WERI-Rb-1 (cell line): ENCODE results near the gene TWIST2.

ENCODE experiments used
- DNase-seq: peaks from one replicate; pipeline ENCODE4 v3.0.0-alpha.2; 2020
- H3K27ac ChIP-seq: fragments of 250-450 bp; sonication (Bioruptor Pico); 2 replicates; pipeline ENCODE4 v1.5.1; 2020; ENCODE audit warnings: mild to moderate bottlenecking, moderate library complexity
- H3K27me3 ChIP-seq: fragments of 250-450 bp; sonication (Bioruptor Pico); 2 replicates; pipeline ENCODE4 v1.5.1; 2021; ENCODE audit warnings: mild to moderate bottlenecking, low read depth, moderate library complexity; ENCODE audit not compliant: insufficient read depth, severe bottlenecking
- H3K36me3 ChIP-seq: fragments of 250-450 bp; sonication (Bioruptor Pico); 2 replicates; pipeline ENCODE4 v1.5.1; 2020; ENCODE audit warnings: mild to moderate bottlenecking, moderate library complexity
- H3K4me3 ChIP-seq: 2 replicates; pipeline ENCODE4 v1.5.1; 2011; ENCODE audit warnings: low read depth, mild to moderate bottlenecking, control low read depth, low read length
- H3K9me3 ChIP-seq: fragments of 250-450 bp; sonication (Bioruptor Pico); 2 replicates; pipeline ENCODE4 v1.5.1; 2021; ENCODE audit warnings: mild to moderate bottlenecking, moderate library complexity; ENCODE audit not compliant: severe bottlenecking
- TF ChIP-seq, protein P1 (sequence below): IDR thresholded peaks from 2 replicates; pipeline ENCODE4 v1.5.1; 2011; ENCODE audit warnings: low read depth, mild to moderate bottlenecking, control low read depth, inconsistent platforms, low read length

Gene TWIST2

DNA sequence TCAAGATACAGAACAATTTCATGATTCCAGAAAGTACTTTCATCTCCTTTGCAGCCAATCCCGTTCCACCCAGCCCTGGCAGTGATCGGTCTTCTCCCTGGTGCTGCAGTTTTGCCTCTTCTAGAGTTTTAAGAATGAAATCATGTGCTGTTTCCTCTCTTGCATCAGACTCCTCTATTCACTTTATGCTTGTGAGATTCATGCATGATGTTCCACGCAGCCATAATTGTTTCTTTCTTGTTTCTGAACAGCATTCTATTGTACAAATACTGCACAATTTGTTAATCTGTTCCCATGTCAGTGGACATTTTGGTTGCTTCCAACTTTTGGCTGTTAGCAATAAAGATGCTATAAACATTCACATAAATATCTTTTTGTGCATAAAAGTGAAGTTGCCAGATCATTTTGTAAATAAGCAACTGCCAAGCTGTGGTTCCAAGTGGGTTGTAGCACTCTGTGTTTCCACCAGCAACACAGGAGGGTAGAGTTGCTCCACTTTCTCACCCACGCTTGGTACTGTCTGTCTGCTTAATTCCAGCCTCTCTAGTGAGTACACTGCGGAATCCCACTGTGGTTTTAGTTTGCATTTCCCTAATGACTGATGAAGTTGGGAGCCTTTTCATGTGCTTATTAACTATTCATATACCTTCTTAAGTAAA is 104.5 kb downstream of the TWIST2 start:
- Histone ChIP-seq H3K4me3 (no peak overlapping the region), H3K36me3 (no peaks in the 10 kb centered on the region), H3K9me3 (no peaks in the 10 kb centered on the region), H3K27me3 (peaks cover 94% of the 10 kb centered on the region), H3K27ac (no peak overlapping the region)
- no peak for DNase-seq
- TF ChIP-seq, protein P1, sequence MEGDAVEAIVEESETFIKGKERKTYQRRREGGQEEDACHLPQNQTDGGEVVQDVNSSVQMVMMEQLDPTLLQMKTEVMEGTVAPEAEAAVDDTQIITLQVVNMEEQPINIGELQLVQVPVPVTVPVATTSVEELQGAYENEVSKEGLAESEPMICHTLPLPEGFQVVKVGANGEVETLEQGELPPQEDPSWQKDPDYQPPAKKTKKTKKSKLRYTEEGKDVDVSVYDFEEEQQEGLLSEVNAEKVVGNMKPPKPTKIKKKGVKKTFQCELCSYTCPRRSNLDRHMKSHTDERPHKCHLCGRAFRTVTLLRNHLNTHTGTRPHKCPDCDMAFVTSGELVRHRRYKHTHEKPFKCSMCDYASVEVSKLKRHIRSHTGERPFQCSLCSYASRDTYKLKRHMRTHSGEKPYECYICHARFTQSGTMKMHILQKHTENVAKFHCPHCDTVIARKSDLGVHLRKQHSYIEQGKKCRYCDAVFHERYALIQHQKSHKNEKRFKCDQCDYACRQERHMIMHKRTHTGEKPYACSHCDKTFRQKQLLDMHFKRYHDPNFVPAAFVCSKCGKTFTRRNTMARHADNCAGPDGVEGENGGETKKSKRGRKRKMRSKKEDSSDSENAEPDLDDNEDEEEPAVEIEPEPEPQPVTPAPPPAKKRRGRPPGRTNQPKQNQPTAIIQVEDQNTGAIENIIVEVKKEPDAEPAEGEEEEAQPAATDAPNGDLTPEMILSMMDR: no peak

DNA sequence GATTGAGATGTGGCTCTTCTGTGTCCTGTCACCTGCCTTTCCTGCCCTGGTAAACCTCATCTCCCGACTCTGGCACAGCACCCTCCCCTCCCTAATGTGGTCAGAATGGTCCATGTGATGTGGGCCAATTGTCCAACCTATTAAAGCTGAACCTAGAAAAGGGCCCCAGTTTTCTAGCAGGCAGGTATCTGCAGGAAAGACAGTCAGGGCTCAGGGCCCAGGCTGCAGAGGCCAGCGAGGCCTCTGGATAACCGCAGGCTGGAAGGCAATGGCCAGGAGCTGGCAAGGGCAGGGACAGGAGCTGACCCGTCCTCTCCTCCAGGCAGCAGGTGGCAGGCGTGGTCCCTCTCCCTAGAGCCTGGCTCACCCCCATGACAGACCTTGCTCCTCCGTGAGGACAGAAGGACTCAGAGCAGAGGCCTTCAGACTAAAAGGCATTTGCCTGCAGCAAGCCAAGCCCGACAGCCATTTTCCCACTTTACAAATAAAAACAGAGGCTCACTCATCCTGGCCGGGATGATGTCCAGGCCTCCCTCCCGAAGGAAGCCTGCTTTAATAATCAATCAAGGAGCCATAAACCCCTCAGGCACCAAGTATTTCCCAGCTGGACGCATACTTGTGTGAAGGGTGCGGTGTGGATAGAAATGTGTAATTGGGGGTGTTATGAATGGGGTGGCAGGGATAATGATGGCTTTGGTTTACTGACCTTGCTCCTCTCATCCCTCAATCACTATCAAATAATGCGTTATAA is 107.1 kb downstream of the TWIST2 start:
- Histone ChIP-seq H3K27me3 (peaks cover 95% of the 10 kb centered on the region), H3K4me3 (no peak overlapping the region), H3K36me3 (no peaks in the 10 kb centered on the region), H3K27ac (no peak overlapping the region), H3K9me3 (no peaks in the 10 kb centered on the region)
- no peak for DNase-seq
- TF ChIP-seq, protein P1: no peak

DNA sequence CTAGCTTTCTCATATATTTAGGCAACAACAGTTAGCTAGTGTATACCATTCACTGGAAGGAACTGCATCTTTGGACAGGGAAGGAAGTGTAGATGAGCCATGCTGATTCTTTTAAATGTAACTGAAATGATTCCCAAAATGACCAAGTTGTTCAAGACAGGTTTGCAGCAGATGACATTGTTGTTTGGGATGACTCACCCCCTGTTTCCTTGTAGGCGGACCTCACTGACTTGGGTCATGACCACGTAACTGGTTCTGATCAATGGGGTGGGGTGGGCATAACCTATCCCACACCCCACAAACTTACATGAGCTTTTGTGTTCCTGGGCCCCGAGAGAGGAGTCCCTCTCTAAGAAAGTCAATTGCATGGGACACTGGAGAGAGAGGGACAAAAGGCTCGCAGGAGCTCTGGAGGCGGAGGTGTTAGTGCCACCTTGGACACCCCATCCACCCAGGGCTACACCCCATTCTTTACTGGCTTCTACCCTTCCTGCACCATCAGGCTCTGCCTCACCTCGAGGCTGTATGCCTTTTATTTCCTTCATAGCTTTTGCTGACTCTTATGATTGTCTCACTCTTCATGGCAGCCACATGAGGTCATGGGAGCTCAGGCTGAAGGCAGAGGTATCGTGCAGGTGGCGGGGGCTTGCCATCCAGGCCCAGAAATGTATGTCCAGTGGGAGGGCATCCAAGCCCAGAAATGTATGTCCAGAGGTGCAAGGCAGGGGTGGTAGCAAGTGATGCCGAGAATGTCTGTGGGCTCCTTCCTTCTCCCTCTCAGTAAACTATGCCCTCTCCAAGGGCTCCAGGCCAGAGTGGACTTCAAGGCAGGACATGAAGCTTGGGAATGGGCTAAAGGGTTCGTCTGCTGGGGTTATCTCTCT is 108.0 kb downstream of the TWIST2 start:
- TF ChIP-seq, protein P1: no peak
- Histone ChIP-seq H3K27ac (no peak overlapping the region), H3K9me3 (no peaks in the 10 kb centered on the region)

GRCh38 chr2:238956676-238957075 is 108.8 kb downstream of the TWIST2 start:
- TF ChIP-seq, protein P1: no peak
- no peaks in the 10 kb centered on the region for H3K36me3 ChIP-seq
- no peak overlapping the region for H3K27ac ChIP-seq
- H3K27me3 ChIP-seq: peaks cover 88% of the 10 kb centered on the region
- DNase-seq: no peak
- H3K4me3 ChIP-seq: no peak overlapping the region
- no peaks in the 10 kb centered on the region for H3K9me3 ChIP-seq

More for the DNA sequence above, 108.0 kb downstream of the TWIST2 start:
- Histone ChIP-seq H3K27me3 (peaks cover 91% of the 10 kb centered on the region), H3K4me3 (no peak overlapping the region), H3K36me3 (no peaks in the 10 kb centered on the region)
- DNase-seq: no peak
